NCI-H2081 (cell line): ENCODE measurements around the gene ADAT1.
A peak's percentile ranks its signal among the peaks of the same experiment; 100 is the strongest.

Experiments
- DNase-seq, 2 experiments: peaks; one replicate each; lab custom pipeline; 2025; lab: John Stamatoyannopoulos, UW

The ADAT1 gene

GRCh38 chr16:75576384-75576811 is 46.7 kb downstream of the ADAT1 start:
- DNase-seq: no peak

GRCh38 chr16:75575958-75576357 is 47.1 kb downstream of the ADAT1 start:
- DNase-seq: no peak

GRCh38 chr16:75573955-75574354 is 49.1 kb downstream of the ADAT1 start:
- no peak for DNase-seq

GRCh38 chr16:75572864-75573542 is 50.1 kb downstream of the ADAT1 start:
- no peak for DNase-seq

- no peak for DNase-seq
These were observed 52.5 kb downstream of the ADAT1 start for GRCh38 chr16:75570396-75571065.

- DNase-seq: no peak
These were observed 55.2 kb downstream of the ADAT1 start for GRCh38 chr16:75567911-75568310.

- no peak for DNase-seq
These were observed 56.3 kb downstream of the ADAT1 start for GRCh38 chr16:75566758-75567255.

- DNase-seq: peak; percentile 56 to 69
These were observed 56.9 kb downstream of the ADAT1 start, which contains the start of gene GABARAPL2 for GRCh38 chr16:75566040-75566757. GABARAPL2 (plus strand) TSS chr16:75566379; CDS start chr16:75566487, 108 bp downstream.

- DNase-seq: no peak
These were observed 57.4 kb downstream of the ADAT1 start for GRCh38 chr16:75565640-75566039.

GRCh38 chr16:75559564-75560372 is 63.3 kb downstream of the ADAT1 start:
- DNase-seq: no peak

GRCh38 chr16:75558846-75559401 is 64.2 kb downstream of the ADAT1 start:
- DNase-seq: no peak

GRCh38 chr16:75556431-75556950 is 66.6 kb downstream of the ADAT1 start:
- DNase-seq: no peak

GRCh38 chr16:75555707-75556430 is 67.2 kb downstream of the ADAT1 start, which contains the start of gene TMEM231:
TMEM231 (minus strand) TSS chr16:75556252; CDS start chr16:75556209, 43 bp downstream.
- peak; percentile 72 to 94 for DNase-seq

GRCh38 chr16:75555213-75555706 is 67.8 kb downstream of the ADAT1 start:
- DNase-seq: peak; percentile 53 to 67

- no peak for DNase-seq
These were observed 70.1 kb downstream of the ADAT1 start for GRCh38 chr16:75552951-75553350.

GRCh38 chr16:75550211-75550662 is 72.8 kb downstream of the ADAT1 start:
- DNase-seq: peak in 1 of 2 experiments; percentile 20
